Measurements from ENCODE around the gene CSF2. TPM values are rescaled to one million over a fixed set of nuclear protein-coding genes. Genes with fewer than 3 reads are reported as not detected.

CSF2 gene
- total RNA-seq, 2 experiments from 2014 or later, result not detected

DNA sequence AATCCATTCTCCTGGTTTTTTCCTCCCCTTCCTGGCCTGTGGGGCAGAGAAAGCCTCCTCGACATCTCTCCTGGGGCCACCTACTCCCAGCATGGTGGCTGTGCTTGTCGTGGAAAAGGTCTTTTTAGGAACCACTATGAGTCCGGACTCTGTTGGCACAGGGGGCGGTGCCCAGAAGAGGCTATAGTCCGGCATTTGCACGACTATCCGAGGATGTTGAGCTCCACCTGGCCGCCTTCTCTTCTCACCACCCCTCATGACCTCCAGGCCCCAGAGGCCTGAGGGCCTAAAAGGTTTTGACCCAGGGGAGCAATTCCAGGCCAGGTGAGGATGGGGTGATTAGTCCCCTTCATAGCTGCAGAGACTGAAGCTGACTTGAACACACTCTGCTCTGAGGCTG lies 14.1 kb downstream of the CSF2 start:
- H3K27me3 Mint-ChIP-seq, result no peaks in the 10 kb centered on the region
- H3K4me3 Mint-ChIP-seq, result no peak overlapping the region
- Histone ChIP-seq H3K36me3 (ENCODE audit: insufficient read depth, low read length) (no peaks in the 10 kb centered on the region), H3K4me1 (ENCODE audit: insufficient read depth, low read length) (peaks cover 35% of the 10 kb centered on the region), H3K9me3 (ENCODE audit: control insufficient read depth in 1 of 2, insufficient read depth in 1 of 2, low read length in 2 of 2) (no peaks in the 10 kb centered on the region), H3K4me3 (ENCODE audit: low read length) (no peak overlapping the region), H3K27ac (ENCODE audit: low read depth in 1 of 2, low read length in 2 of 2) (no peak overlapping the region), H3K27me3 (ENCODE audit: control insufficient read depth in 1 of 2, insufficient read depth in 2 of 2, low read length in 2 of 2) (no peaks in the 10 kb centered on the region)
- intact Hi-C loops (cut with DNase I, micrococcal nuclease), result no loop called here
- H3K27ac Mint-ChIP-seq, result no peak overlapping the region
- ChIA-PET CTCF (no interaction called here), POLR2A (no interaction called here)
- peak in 1 of 14 experiments; percentile 23 for DNase-seq
- no peak for TF ChIP-seq CTCF (IDR thresholded peaks at IDR 0.05)
- H3K36me3 Mint-ChIP-seq (ENCODE audit: low read depth), result no peaks in the 10 kb centered on the region
- peaks cover 2% of the 10 kb centered on the region for H3K9me3 Mint-ChIP-seq
- no peak for ATAC-seq (ENCODE audit: poor library complexity)
- peaks cover 24% of the 10 kb centered on the region for H3K4me1 Mint-ChIP-seq (ENCODE audit: low read depth)

- Histone ChIP-seq H3K9me3 (ENCODE audit: control insufficient read depth in 1 of 2, insufficient read depth in 1 of 2, low read length in 2 of 2) (no peaks in the 10 kb centered on the region), H3K4me3 (ENCODE audit: low read length) (no peak overlapping the region), H3K27ac (ENCODE audit: low read depth in 1 of 2, low read length in 2 of 2) (no peak overlapping the region), H3K4me1 (ENCODE audit: insufficient read depth, low read length) (peaks cover 24% of the 10 kb centered on the region), H3K36me3 (ENCODE audit: insufficient read depth, low read length) (no peaks in the 10 kb centered on the region), H3K27me3 (ENCODE audit: control insufficient read depth in 1 of 2, insufficient read depth in 2 of 2, low read length in 2 of 2) (no peaks in the 10 kb centered on the region)
- peaks cover 2% of the 10 kb centered on the region for H3K9me3 Mint-ChIP-seq
- TF ChIP-seq CTCF (IDR thresholded peaks at IDR 0.05), result no peak
- H3K36me3 Mint-ChIP-seq (ENCODE audit: low read depth), result no peaks in the 10 kb centered on the region
- no peak overlapping the region for H3K27ac Mint-ChIP-seq
- intact Hi-C loops (cut with DNase I, micrococcal nuclease), result no loop called here
- peaks cover 11% of the 10 kb centered on the region for H3K4me1 Mint-ChIP-seq (ENCODE audit: low read depth)
- H3K4me3 Mint-ChIP-seq, result no peak overlapping the region
- no peaks in the 10 kb centered on the region for H3K27me3 Mint-ChIP-seq
- DNase-seq (no peak), ATAC-seq (ENCODE audit: poor library complexity) (no peak)
- POLR2A ChIA-PET, result no interaction called here
- CTCF ChIA-PET, result no interaction called here
Measured at GRCh38 chr5:132089363-132089762, 15.8 kb downstream of the CSF2 start.

- H3K4me1 Mint-ChIP-seq (ENCODE audit: low read depth), result peaks cover 11% of the 10 kb centered on the region
- H3K36me3 Mint-ChIP-seq (ENCODE audit: low read depth), result no peaks in the 10 kb centered on the region
- peak in 1 of 14 experiments; percentile 24 for DNase-seq
- POLR2A ChIA-PET, result no interaction called here
- H3K9me3 Mint-ChIP-seq, result peaks cover 2% of the 10 kb centered on the region
- no peaks in the 10 kb centered on the region for H3K27me3 Mint-ChIP-seq
- Histone ChIP-seq H3K27ac (ENCODE audit: low read depth in 1 of 2, low read length in 2 of 2) (no peak overlapping the region), H3K4me1 (ENCODE audit: insufficient read depth, low read length) (peaks cover 28% of the 10 kb centered on the region), H3K27me3 (ENCODE audit: control insufficient read depth in 1 of 2, insufficient read depth in 2 of 2, low read length in 2 of 2) (no peaks in the 10 kb centered on the region), H3K9me3 (ENCODE audit: control insufficient read depth in 1 of 2, insufficient read depth in 1 of 2, low read length in 2 of 2) (no peaks in the 10 kb centered on the region), H3K36me3 (ENCODE audit: insufficient read depth, low read length) (no peaks in the 10 kb centered on the region), H3K4me3 (ENCODE audit: low read length) (no peak overlapping the region)
- H3K4me3 Mint-ChIP-seq, result no peak overlapping the region
- intact Hi-C loops (cut with DNase I, micrococcal nuclease), result no loop called here
- CTCF ChIA-PET, result no interaction called here
- no peak overlapping the region for H3K27ac Mint-ChIP-seq
- ATAC-seq (ENCODE audit: poor library complexity), result no peak
- no peak for TF ChIP-seq CTCF (IDR thresholded peaks at IDR 0.05)
Measured at GRCh38 chr5:132090107-132090506, 16.5 kb downstream of the CSF2 start.

Measured in CD4-positive, alpha-beta T cell (primary cell).